ENCODE data around the gene FCGBP.

The FCGBP gene

GRCh38 chr19:39916236-39916635 lies 18.2 kb downstream of the FCGBP start:
- Histone ChIP-seq H3K27me3 (ENCODE audit: insufficient read depth, low read depth, severe bottlenecking) (no peaks in the 10 kb centered on the region), H3K36me3 (no peaks in the 10 kb centered on the region), H3K27ac (no peak overlapping the region), H3K9me3 (ENCODE audit: severe bottlenecking) (no peaks in the 10 kb centered on the region), H3K4me3 (ENCODE audit: low read depth, low read length) (no peak overlapping the region)
- no peak for TF ChIP-seq CTCF (IDR thresholded peaks at IDR 0.05; ENCODE audit: low read depth, low read length)
- no peak for DNase-seq

GRCh38 chr19:39915848-39916215 lies 18.6 kb downstream of the FCGBP start:
- no peak for TF ChIP-seq CTCF (IDR thresholded peaks at IDR 0.05; ENCODE audit: low read depth, low read length)
- H3K36me3 ChIP-seq, result no peaks in the 10 kb centered on the region
- DNase-seq, result no peak
- no peaks in the 10 kb centered on the region for H3K27me3 ChIP-seq (ENCODE audit: insufficient read depth, low read depth, severe bottlenecking)
- H3K27ac ChIP-seq, result no peak overlapping the region
- no peak overlapping the region for H3K4me3 ChIP-seq (ENCODE audit: low read depth, low read length)
- no peaks in the 10 kb centered on the region for H3K9me3 ChIP-seq (ENCODE audit: severe bottlenecking)

GRCh38 chr19:39915101-39915847 lies 19.2 kb downstream of the FCGBP start:
- DNase-seq, result no peak
- no peak for TF ChIP-seq CTCF (IDR thresholded peaks at IDR 0.05; ENCODE audit: low read depth, low read length)
- H3K36me3 ChIP-seq, result no peaks in the 10 kb centered on the region

GRCh38 chr19:39913682-39914333 lies 20.6 kb downstream of the FCGBP start:
- no peaks in the 10 kb centered on the region for H3K27me3 ChIP-seq (ENCODE audit: insufficient read depth, low read depth, severe bottlenecking)

More at GRCh38 chr19:39915101-39915847, 19.2 kb downstream of the FCGBP start:
- H3K9me3 ChIP-seq (ENCODE audit: severe bottlenecking), result no peaks in the 10 kb centered on the region
- no peak overlapping the region for H3K27ac ChIP-seq
- H3K4me3 ChIP-seq (ENCODE audit: low read depth, low read length), result no peak overlapping the region
- no peaks in the 10 kb centered on the region for H3K27me3 ChIP-seq (ENCODE audit: insufficient read depth, low read depth, severe bottlenecking)

GRCh38 chr19:39908803-39909202 lies 25.6 kb downstream of the FCGBP start:
- no peak for DNase-seq
- H3K27ac ChIP-seq, result no peak overlapping the region
- H3K9me3 ChIP-seq (ENCODE audit: severe bottlenecking), result no peaks in the 10 kb centered on the region
- TF ChIP-seq CTCF (IDR thresholded peaks at IDR 0.05; ENCODE audit: low read depth, low read length), result no peak
- H3K4me3 ChIP-seq (ENCODE audit: low read depth, low read length), result no peak overlapping the region
- H3K36me3 ChIP-seq, result no peaks in the 10 kb centered on the region
- no peaks in the 10 kb centered on the region for H3K27me3 ChIP-seq (ENCODE audit: insufficient read depth, low read depth, severe bottlenecking)

More at GRCh38 chr19:39913682-39914333, 20.6 kb downstream of the FCGBP start:
- no peak overlapping the region for H3K27ac ChIP-seq
- H3K36me3 ChIP-seq, result no peaks in the 10 kb centered on the region
- no peak overlapping the region for H3K4me3 ChIP-seq (ENCODE audit: low read depth, low read length)
- no peak for TF ChIP-seq CTCF (IDR thresholded peaks at IDR 0.05; ENCODE audit: low read depth, low read length)
- H3K9me3 ChIP-seq (ENCODE audit: severe bottlenecking), result no peaks in the 10 kb centered on the region
- DNase-seq, result no peak

Data from WERI-Rb-1 (cell line).